OCI-LY1 (cell line): ENCODE data around the gene ACTL10.

Source experiments
- H2AFZ ChIP-seq: fragments of 200-600 bp; sonication (generic), shearing (Covaris generic); 2 replicates; pipeline ENCODE4 v1.6.0; 2014; ENCODE audit warnings: antibody characterized with exemption, mild to moderate bottlenecking, low read length
- H3F3A ChIP-seq: fragments of 200-600 bp; sonication (generic), shearing (Covaris generic); 2 replicates; pipeline ENCODE4 v1.6.0; 2014; ENCODE audit warnings: mild to moderate bottlenecking, antibody characterized with exemption, low read length, moderate library complexity; ENCODE audit not compliant: insufficient read depth
- H3K27ac ChIP-seq: fragments of 200-600 bp; sonication (generic); 2 replicates; pipeline ENCODE4 v1.5.1; 2014; ENCODE audit warnings: low read length, mixed run types, mild to moderate bottlenecking, low read depth; ENCODE audit not compliant: poor library complexity, severe bottlenecking
- H3K27me3 ChIP-seq: fragments of 200-600 bp; sonication (generic); 2 replicates; pipeline ENCODE4 v1.6.0; 2014; ENCODE audit warnings: antibody characterized with exemption, mild to moderate bottlenecking, low read length, moderate library complexity; ENCODE audit not compliant: insufficient read depth
- H3K36me3 ChIP-seq: fragments of 200-600 bp; sonication (generic); 2 replicates; pipeline ENCODE4 v1.6.1; 2014; ENCODE audit warnings: mild to moderate bottlenecking, antibody characterized with exemption, low read length, moderate library complexity, mixed read lengths; ENCODE audit not compliant: insufficient read depth
- H3K4me1 ChIP-seq: fragments of 200-600 bp; sonication (generic); 2 replicates; pipeline ENCODE4 v1.5.1; 2014; ENCODE audit warnings: mild to moderate bottlenecking, low read length, moderate library complexity; ENCODE audit not compliant: insufficient read depth, severe bottlenecking
- H3K4me2 ChIP-seq: fragments of 200-600 bp; sonication (generic), shearing (Covaris generic); 2 replicates; pipeline ENCODE4 v1.6.1; 2014; ENCODE audit warnings: low read length
- H3K4me3 ChIP-seq: fragments of 200-600 bp; sonication (generic); 2 replicates; pipeline ENCODE4 v1.5.1; 2014; ENCODE audit warnings: low read length, low read depth, mild to moderate bottlenecking, mixed read lengths; ENCODE audit not compliant: poor library complexity, severe bottlenecking
- H3K79me2 ChIP-seq: fragments of 200-600 bp; shearing (Covaris generic); 2 replicates; pipeline ENCODE4 v1.6.1; 2016; ENCODE audit warnings: mixed run types, low read length, mixed read lengths; ENCODE audit not compliant: insufficient read depth
- H3K9ac ChIP-seq: fragments of 200-600 bp; sonication (generic), shearing (Covaris generic); 2 replicates; pipeline ENCODE4 v1.6.1; 2014; ENCODE audit warnings: mild to moderate bottlenecking, low read length, mixed read lengths
- H3K9me2 ChIP-seq: fragments of 200-600 bp; sonication (generic), shearing (Covaris generic); 2 replicates; pipeline ENCODE4 v1.6.1; 2014; ENCODE audit warnings: low read depth, mild to moderate bottlenecking, low read length, mixed read lengths
- H3K9me3 ChIP-seq: fragments of 200-600 bp; shearing (Covaris generic); 2 replicates; pipeline ENCODE4 v1.6.1; 2014; ENCODE audit warnings: low read length, mixed read lengths
- H4K20me1 ChIP-seq: fragments of 200-600 bp; sonication (generic), shearing (Covaris generic); 2 replicates; pipeline ENCODE4 v1.6.0; 2016; ENCODE audit warnings: mild to moderate bottlenecking, low read length; ENCODE audit not compliant: insufficient read depth
- CTCF ChIP-seq: fragments of 200-600 bp; sonication (generic), shearing (Covaris generic); IDR thresholded peaks from 2 replicates; pipeline ENCODE4 v1.5.1; 2017; ENCODE audit warnings: mild to moderate bottlenecking, antibody characterized with exemption, low read length, moderate library complexity, mixed read lengths
- EZH2 ChIP-seq: fragments of 200-600 bp; sonication (generic), shearing (Covaris generic); IDR thresholded peaks from 2 replicates; pipeline ENCODE4 v1.8.0; 2017; ENCODE audit warnings: borderline replicate concordance, mixed run types, mild to moderate bottlenecking, antibody characterized with exemption, low read length, moderate library complexity, mixed read lengths

The ACTL10 gene

DNA sequence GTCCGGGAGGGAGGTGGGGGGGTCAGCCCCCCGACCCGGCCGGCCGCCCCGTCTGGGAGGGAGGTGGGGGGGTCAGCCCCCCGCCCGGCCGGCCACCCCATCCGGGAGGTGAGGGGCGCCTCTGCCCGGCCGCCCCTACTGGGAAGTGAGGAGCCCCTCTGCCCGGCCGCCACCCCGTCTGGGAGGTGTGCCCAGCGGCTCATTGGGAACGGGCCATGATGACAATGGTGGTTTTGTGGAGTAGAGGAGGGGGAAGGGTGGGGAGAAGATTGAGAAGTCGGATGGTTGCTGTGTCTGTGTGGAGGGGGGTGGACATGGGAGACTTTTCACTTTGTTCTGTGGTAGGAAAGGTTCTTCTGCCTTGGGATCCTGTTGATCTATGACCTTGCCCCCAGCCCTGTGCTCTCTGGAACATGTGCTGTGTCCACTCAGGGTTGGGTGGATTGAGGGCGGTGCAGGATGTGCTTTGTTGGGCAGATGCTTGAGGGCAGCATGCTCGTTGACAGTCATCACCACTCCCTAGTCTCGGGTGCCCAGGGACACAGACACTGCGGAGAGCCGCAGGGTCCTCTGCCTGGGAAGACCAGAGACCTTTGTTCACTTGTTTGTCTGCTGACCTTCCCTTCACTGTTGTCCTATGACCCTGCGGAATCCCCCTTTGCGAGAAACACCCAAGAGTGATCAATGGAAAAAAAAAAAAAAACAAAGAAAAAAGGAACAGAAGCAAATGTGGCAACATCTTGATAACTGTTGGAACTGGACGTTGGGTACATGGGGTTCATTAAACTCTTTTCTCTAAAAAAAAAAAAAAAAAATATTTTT lies 35.1 kb downstream of the ACTL10 start:
- no peaks in the 10 kb centered on the region for H3K4me1 ChIP-seq
- H3K27ac ChIP-seq: no peak overlapping the region
- no peak overlapping the region for H3K9ac ChIP-seq
- no peaks in the 10 kb centered on the region for H4K20me1 ChIP-seq
- no peaks in the 10 kb centered on the region for H3K79me2 ChIP-seq
- no peak overlapping the region for H3K4me2 ChIP-seq
- no peaks in the 10 kb centered on the region for H3K9me2 ChIP-seq
- H3K4me3 ChIP-seq: no peak overlapping the region
- TF ChIP-seq CTCF: no peak
- no peak for TF ChIP-seq EZH2
- no peaks in the 10 kb centered on the region for H3K9me3 ChIP-seq
- H3K27me3 ChIP-seq: no peaks in the 10 kb centered on the region
- H2AFZ ChIP-seq: no peak overlapping the region
- peaks cover 10% of the 10 kb centered on the region for H3K36me3 ChIP-seq
- no peaks in the 10 kb centered on the region for H3F3A ChIP-seq

DNA sequence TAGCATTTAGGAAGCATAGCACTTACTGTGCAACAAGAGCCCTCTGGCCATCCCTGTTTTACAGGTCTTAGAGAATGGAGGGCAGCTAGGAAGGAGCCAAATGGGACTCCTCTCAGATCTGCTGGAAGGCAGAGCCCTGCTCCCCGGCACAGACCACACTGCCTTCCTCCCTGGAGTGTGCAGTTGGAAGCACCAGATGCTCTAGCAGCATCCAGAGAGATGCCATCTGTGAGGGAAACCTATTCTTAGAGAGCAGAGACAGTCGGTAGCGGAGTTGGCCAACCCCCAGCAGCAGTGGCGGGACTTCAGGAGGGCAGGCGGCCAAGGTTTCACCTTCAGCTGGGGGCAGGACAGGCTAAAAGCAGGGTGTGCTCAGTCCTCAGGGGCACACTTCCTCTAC lies 36.1 kb downstream of the ACTL10 start:
- no peak overlapping the region for H3K9ac ChIP-seq
- no peaks in the 10 kb centered on the region for H3F3A ChIP-seq
- H3K36me3 ChIP-seq: peaks cover 20% of the 10 kb centered on the region
- H2AFZ ChIP-seq: no peak overlapping the region
- H3K9me2 ChIP-seq: no peaks in the 10 kb centered on the region
- H4K20me1 ChIP-seq: no peaks in the 10 kb centered on the region
- no peak for TF ChIP-seq CTCF
- TF ChIP-seq EZH2: no peak
- no peak overlapping the region for H3K4me2 ChIP-seq
- no peaks in the 10 kb centered on the region for H3K27me3 ChIP-seq
- H3K79me2 ChIP-seq: no peaks in the 10 kb centered on the region
- H3K27ac ChIP-seq: no peak overlapping the region
- no peaks in the 10 kb centered on the region for H3K9me3 ChIP-seq
- H3K4me3 ChIP-seq: no peak overlapping the region
- H3K4me1 ChIP-seq: no peaks in the 10 kb centered on the region

- Histone ChIP-seq H3K79me2 (no peaks in the 10 kb centered on the region), H3K4me3 (no peak overlapping the region), H3K9me3 (no peaks in the 10 kb centered on the region), H3F3A (no peaks in the 10 kb centered on the region), H3K27ac (no peak overlapping the region), H3K9me2 (no peaks in the 10 kb centered on the region), H3K36me3 (peaks cover 24% of the 10 kb centered on the region), H2AFZ (no peak overlapping the region), H3K9ac (no peak overlapping the region), H3K27me3 (no peaks in the 10 kb centered on the region), H4K20me1 (no peaks in the 10 kb centered on the region), H3K4me1 (no peaks in the 10 kb centered on the region), H3K4me2 (no peak overlapping the region)
- TF ChIP-seq EZH2 (no peak), CTCF (no peak)
Measured at GRCh38 chr20:33703498-33704137, 36.9 kb downstream of the ACTL10 start.
